ENCODE measurements around the gene PDZD2. TPM values are rescaled to one million over a fixed set of nuclear protein-coding genes. Genes with fewer than 3 reads are reported as not detected.

The PDZD2 gene
- total RNA-seq, 1 donor from 2014 or later = 42.7 TPM

DNA sequence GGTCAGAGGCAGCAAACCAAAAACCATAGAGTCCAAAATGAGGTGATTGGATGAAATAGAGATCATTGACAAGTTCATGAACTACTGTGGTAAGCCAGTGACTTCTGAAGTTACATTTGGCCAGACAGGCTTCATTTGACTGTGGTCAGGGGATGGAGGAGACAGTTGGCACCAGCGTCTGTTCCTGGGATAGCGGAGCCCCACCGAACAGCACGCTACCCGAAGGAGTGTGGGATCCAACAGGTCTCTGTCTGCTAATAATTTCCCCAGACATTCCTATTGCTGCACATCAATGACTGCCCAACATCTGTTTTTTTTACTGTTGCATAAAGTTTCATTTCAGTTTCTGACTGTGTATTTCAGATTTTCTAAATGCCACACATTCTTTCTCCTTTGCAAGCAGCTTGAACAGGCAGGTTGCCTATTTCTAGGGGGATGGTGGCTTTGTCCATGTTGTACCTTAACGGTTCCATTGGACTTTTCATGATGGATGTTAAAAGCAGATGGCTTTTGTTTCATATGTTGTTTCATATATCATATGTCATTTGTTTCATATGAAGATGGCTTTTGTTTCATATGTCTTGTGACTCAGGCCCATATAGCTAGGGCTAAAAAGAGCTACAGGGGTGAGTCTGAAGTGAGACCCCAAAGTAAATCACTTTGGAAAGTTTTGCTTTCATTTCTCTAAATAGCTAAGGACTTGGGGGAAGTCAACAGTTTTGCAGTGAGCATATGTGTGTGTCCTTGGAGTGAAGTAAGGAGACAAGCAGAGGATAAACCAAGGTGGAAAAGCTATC, 354.4 kb downstream of the PDZD2 start:
- H3K36me3 ChIP-seq = no peaks in the 10 kb centered on the region
- H3K4me1 ChIP-seq = peaks cover 13% of the 10 kb centered on the region
- no peaks in the 10 kb centered on the region for H3K9me3 ChIP-seq
- no peak overlapping the region for H3K27ac ChIP-seq
- intact Hi-C loops (cut with DNase I) = no loop called here
- no peak for TF ChIP-seq POLR2A (IDR thresholded peaks at IDR 0.05)
- no peak for TF ChIP-seq POLR2AphosphoS5 (IDR thresholded peaks at IDR 0.05; ENCODE audit: insufficient read depth in 1 of 2, low read depth in 1 of 2)
- TF ChIP-seq, protein P1, sequence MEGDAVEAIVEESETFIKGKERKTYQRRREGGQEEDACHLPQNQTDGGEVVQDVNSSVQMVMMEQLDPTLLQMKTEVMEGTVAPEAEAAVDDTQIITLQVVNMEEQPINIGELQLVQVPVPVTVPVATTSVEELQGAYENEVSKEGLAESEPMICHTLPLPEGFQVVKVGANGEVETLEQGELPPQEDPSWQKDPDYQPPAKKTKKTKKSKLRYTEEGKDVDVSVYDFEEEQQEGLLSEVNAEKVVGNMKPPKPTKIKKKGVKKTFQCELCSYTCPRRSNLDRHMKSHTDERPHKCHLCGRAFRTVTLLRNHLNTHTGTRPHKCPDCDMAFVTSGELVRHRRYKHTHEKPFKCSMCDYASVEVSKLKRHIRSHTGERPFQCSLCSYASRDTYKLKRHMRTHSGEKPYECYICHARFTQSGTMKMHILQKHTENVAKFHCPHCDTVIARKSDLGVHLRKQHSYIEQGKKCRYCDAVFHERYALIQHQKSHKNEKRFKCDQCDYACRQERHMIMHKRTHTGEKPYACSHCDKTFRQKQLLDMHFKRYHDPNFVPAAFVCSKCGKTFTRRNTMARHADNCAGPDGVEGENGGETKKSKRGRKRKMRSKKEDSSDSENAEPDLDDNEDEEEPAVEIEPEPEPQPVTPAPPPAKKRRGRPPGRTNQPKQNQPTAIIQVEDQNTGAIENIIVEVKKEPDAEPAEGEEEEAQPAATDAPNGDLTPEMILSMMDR (IDR thresholded peaks at IDR 0.05) = no peak
- no peak for DNase-seq (ENCODE audit: extremely low spot score in 2 of 2)
- H3K4me3 ChIP-seq = no peak overlapping the region
- no peaks in the 10 kb centered on the region for H3K27me3 ChIP-seq

DNA sequence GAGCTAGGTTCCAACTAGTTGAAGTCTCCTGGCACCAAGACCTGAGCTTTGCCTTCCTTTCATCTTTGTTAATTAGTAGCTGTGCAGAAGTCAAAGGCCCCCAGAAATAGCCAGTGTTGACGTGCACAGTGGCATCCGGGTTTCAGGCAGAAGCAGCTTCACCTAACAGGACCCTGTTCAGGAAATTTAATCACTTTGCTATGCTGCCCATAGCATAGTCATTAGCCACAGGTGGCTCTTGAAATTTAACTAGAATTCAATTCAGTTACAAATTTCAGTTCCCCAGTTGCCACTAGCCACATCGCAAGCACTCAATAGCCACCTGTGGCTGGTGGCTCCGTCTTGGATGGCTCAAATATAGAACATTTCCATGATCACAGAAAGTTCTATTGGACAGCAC, 356.1 kb downstream of the PDZD2 start:
- no peaks in the 10 kb centered on the region for H3K9me3 ChIP-seq
- no peaks in the 10 kb centered on the region for H3K36me3 ChIP-seq
- TF ChIP-seq, protein P1 (IDR thresholded peaks at IDR 0.05) = no peak
- no peak for TF ChIP-seq POLR2A (IDR thresholded peaks at IDR 0.05)
- no peak for TF ChIP-seq POLR2AphosphoS5 (IDR thresholded peaks at IDR 0.05; ENCODE audit: insufficient read depth in 1 of 2, low read depth in 1 of 2)
- H3K4me3 ChIP-seq = no peak overlapping the region
- no peaks in the 10 kb centered on the region for H3K27me3 ChIP-seq
- peaks cover 10% of the 10 kb centered on the region for H3K4me1 ChIP-seq
- no peak overlapping the region for H3K27ac ChIP-seq
- DNase-seq (ENCODE audit: extremely low spot score in 2 of 2) = no peak
- intact Hi-C loops (cut with DNase I) = no loop called here

DNA sequence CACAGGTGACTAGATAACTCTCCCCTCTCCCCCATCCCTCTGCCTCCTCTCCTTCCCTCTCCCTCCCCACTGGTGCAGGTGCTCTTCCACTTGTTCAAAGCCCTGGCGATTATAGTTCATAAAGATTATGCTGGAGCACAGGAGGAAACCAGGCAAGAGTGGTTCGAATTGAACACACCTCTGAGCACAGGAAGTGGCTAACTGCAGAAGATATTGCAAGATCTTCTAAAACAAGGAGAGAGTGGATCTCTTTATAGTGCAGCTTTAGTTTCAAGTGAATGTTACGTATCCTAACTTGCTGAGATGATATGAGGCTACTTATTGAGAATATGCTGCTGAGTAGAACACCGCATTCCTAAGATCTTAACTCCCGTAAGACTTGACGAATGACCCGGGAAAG, 356.8 kb downstream of the PDZD2 start:
- Histone ChIP-seq H3K27me3 (no peaks in the 10 kb centered on the region), H3K27ac (no peak overlapping the region), H3K9me3 (no peaks in the 10 kb centered on the region), H3K4me3 (no peak overlapping the region), H3K4me1 (peaks cover 3% of the 10 kb centered on the region), H3K36me3 (no peaks in the 10 kb centered on the region)
- no peak for DNase-seq (ENCODE audit: extremely low spot score in 2 of 2)
- intact Hi-C loops (cut with DNase I) = no loop called here
- TF ChIP-seq POLR2AphosphoS5 (IDR thresholded peaks at IDR 0.05; ENCODE audit: insufficient read depth in 1 of 2, low read depth in 1 of 2) (no peak), POLR2A (IDR thresholded peaks at IDR 0.05) (no peak)
- TF ChIP-seq, protein P1 (IDR thresholded peaks at IDR 0.05) = no peak

DNA sequence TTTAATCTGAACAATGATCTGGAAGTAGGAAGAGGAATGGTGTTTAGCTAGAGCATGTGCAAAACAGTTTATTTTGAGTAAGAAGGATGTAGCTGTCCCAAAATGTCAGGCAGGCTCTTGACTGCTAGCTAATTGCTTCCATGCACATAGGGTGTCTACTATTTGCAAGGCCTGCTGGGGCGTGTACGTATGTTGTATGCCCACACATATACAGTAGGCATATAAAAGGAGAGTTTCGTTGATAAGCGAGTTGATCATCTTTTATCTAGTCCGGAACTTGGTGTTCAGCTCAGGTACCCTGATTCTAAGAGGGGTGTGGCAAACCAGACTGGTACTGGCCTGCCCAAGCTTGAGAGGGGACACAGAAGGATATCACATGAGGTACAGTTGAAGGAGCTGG, 358.0 kb downstream of the PDZD2 start:
- Histone ChIP-seq H3K27me3 (no peaks in the 10 kb centered on the region), H3K4me1 (no peaks in the 10 kb centered on the region), H3K27ac (no peak overlapping the region), H3K36me3 (no peaks in the 10 kb centered on the region), H3K4me3 (no peak overlapping the region), H3K9me3 (no peaks in the 10 kb centered on the region)
- no peak for TF ChIP-seq POLR2A (IDR thresholded peaks at IDR 0.05)
- no peak for DNase-seq (ENCODE audit: extremely low spot score in 2 of 2)
- intact Hi-C loops (cut with DNase I) = no loop called here

DNA sequence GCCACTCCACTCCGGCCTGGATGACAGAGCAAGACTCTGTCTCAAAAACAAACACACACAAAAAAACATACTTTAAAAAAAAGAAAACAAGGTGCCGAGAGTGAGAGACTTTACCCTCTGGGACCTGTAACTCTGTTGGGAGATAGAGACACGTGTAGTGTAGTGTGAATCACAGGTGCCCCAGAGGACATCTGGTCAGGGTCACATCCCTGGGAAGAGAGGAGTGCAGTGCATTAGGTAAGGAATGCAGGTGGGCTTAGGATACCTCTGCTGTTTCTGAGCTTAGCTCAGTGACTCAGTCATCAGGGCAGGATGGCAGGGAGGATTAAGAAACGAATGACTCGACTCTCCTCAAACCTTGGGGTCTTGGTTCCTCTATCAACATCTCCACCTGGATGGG, 360.5 kb downstream of the PDZD2 start:
- intact Hi-C loops (cut with DNase I) = no loop called here
- Histone ChIP-seq H3K36me3 (no peaks in the 10 kb centered on the region), H3K4me3 (no peak overlapping the region), H3K9me3 (no peaks in the 10 kb centered on the region), H3K27ac (no peak overlapping the region), H3K4me1 (no peaks in the 10 kb centered on the region), H3K27me3 (no peaks in the 10 kb centered on the region)
- TF ChIP-seq POLR2A (IDR thresholded peaks at IDR 0.05) (no peak), POLR2AphosphoS5 (IDR thresholded peaks at IDR 0.05; ENCODE audit: insufficient read depth in 1 of 2, low read depth in 1 of 2) (no peak)
- DNase-seq (ENCODE audit: extremely low spot score in 2 of 2) = no peak

DNA sequence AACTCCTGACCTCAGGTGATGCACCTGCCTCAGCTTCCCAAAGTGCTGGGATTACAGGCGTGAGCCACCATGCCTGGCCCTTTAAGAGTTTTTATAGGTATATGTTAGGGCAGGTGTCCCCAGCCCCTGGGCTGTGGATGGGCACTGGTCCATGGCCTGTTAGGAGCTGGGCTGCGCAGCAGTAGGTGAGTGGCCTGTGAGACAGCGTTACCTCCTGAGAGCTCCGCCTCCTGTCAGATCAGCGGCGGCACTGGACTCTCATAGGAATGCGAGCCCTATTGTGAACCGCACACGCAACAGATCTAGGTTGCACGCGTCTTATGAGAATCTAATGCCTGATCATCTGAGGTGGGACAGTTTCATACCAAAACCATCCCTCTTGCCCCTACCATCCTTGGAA, 361.8 kb downstream of the PDZD2 start:
- Histone ChIP-seq H3K9me3 (no peaks in the 10 kb centered on the region), H3K36me3 (no peaks in the 10 kb centered on the region), H3K27ac (no peak overlapping the region), H3K4me1 (no peaks in the 10 kb centered on the region), H3K4me3 (no peak overlapping the region), H3K27me3 (no peaks in the 10 kb centered on the region)
- TF ChIP-seq POLR2A (IDR thresholded peaks at IDR 0.05) = no peak
- TF ChIP-seq, protein P1 (IDR thresholded peaks at IDR 0.05) = no peak
- TF ChIP-seq POLR2AphosphoS5 (IDR thresholded peaks at IDR 0.05; ENCODE audit: insufficient read depth in 1 of 2, low read depth in 1 of 2) = no peak
- DNase-seq (ENCODE audit: extremely low spot score in 2 of 2) = no peak
- intact Hi-C loops (cut with DNase I) = no loop called here

Data from vagina (tissue), 2 donors.